Breast epithelium (tissue), 3 donors: ENCODE results near the gene LMAN1.

Experiments
- CTCF ChIP-seq, 3 donors: fragments of 450-650 bp; IDR thresholded peaks; one replicate each; pipeline ENCODE4 v1.5.1; 2016 to 2017; ENCODE audit warnings: antibody characterized with exemption in 3 of 3, mild to moderate bottlenecking in 3 of 3, moderate library complexity in 3 of 3
- POLR2AphosphoS5 ChIP-seq, 3 donors: sonication (generic); formaldehyde crosslinking; IDR thresholded peaks; one replicate each; pipeline ENCODE4 v1.6.1; 2017; ENCODE audit warnings: antibody characterized with exemption in 3 of 3

- no peak for TF ChIP-seq CTCF (IDR thresholded peaks at IDR 0.05)
- TF ChIP-seq POLR2AphosphoS5 (IDR thresholded peaks at IDR 0.05), result no peak
Observed at GRCh38 chr18:59353079-59353680, 5.9 kb downstream of the LMAN1 start.
